ACHN (cell line): ENCODE results near the gene DSG3.

ENCODE experiments used
- DNase-seq: peaks from one replicate; pipeline ENCODE4 v3.0.0-alpha.2; 2015
- in situ Hi-C: cut with HindIII; loops from 2 replicates; pipeline ENCODE4 v1.10.0; 2017; ENCODE audit warnings: low sequenced_read_pairs, low pct_ligation_motif_present, low pct_unique_long_range_greater_than_20kb

The DSG3 gene, protein sequence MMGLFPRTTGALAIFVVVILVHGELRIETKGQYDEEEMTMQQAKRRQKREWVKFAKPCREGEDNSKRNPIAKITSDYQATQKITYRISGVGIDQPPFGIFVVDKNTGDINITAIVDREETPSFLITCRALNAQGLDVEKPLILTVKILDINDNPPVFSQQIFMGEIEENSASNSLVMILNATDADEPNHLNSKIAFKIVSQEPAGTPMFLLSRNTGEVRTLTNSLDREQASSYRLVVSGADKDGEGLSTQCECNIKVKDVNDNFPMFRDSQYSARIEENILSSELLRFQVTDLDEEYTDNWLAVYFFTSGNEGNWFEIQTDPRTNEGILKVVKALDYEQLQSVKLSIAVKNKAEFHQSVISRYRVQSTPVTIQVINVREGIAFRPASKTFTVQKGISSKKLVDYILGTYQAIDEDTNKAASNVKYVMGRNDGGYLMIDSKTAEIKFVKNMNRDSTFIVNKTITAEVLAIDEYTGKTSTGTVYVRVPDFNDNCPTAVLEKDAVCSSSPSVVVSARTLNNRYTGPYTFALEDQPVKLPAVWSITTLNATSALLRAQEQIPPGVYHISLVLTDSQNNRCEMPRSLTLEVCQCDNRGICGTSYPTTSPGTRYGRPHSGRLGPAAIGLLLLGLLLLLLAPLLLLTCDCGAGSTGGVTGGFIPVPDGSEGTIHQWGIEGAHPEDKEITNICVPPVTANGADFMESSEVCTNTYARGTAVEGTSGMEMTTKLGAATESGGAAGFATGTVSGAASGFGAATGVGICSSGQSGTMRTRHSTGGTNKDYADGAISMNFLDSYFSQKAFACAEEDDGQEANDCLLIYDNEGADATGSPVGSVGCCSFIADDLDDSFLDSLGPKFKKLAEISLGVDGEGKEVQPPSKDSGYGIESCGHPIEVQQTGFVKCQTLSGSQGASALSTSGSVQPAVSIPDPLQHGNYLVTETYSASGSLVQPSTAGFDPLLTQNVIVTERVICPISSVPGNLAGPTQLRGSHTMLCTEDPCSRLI

DNA sequence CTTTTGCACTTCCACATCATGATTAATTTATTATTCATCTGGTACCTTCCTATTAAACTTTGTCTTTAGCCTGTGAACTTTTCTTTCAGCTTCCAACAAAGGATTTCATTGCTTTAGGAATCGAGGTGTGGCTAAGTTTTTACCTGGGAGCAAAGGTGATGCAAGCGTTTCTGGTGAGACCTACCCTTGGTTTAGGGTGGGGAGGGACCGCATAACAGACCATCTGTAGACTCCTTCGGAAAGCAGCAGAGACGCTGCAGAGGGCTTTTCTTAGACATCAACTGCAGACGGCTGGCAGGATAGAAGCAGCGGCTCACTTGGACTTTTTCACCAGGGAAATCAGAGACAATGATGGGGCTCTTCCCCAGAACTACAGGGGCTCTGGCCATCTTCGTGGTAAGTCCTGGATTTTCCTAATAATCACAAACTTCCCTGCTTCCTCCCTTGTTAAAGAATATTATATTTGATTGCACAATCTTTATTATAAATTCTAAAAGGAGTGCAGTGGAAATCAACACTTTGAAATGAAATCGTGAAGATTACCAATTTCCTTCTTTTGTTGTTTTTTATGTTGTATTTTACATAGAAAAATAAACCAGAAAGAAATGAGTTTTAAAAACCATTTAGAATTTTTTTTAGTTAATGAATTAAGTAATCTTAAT is at the start of gene DSG3:
DSG3 (plus strand) TSS at position 212 of the 662 bp plus-strand sequence; CDS start at position 349, 137 bp downstream.
- in situ Hi-C loops, result no loop called here
- DNase-seq, result no peak

DNA sequence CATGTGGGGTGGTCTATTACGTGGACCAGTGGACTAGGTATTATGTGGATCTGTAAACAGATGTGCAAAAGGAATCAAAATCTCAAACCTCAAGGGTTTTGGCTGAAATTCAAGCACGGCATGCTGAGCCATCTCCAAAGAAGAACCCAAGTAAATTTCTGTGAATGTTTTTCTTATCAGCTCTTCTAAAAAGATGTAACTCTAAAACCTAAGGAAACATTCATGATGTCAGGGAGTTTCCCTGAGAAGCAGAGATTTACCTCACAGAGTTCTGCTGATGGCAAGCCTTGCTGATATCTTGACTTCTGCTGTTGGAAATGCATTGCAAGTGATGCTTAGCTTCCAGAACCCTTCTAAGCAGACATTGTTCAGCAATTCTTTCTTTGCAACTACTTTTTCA is 49.4 kb upstream of the DSG3 start:
- DNase-seq, result no peak
- in situ Hi-C loops, result no loop called here

DNA sequence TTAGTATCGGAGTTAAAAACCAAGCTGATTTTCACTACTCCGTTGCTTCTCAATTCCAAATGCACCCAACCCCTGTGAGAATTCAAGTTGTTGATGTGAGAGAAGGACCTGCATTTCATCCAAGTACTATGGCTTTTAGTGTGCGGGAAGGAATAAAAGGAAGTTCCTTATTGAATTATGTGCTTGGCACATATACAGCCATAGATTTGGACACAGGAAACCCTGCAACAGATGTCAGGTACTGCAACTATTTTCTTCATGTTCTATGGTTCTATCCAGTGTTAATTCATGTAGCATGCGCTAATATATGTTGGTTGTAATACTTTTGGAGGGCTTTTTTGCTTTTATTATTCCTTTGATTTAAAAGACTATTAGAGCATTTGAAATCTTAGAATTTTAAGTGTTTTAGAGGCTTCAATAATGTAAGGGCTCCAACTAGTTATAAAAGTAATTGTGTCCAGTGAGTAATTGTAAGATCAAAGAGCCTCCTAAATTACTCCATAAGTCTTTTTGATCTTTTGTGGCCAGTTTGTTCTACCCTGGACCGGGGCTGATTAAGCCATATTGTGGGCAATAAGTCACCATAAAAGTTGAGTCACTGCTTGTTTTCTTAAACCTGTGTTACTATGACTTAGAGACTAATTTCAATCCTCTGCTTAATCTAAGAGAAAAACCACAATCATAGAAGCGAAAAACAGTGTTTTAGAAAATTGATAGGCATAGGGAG is 48.1 kb upstream of the DSG3 start:
- no peak for DNase-seq
- in situ Hi-C loops, result no loop called here

DNA sequence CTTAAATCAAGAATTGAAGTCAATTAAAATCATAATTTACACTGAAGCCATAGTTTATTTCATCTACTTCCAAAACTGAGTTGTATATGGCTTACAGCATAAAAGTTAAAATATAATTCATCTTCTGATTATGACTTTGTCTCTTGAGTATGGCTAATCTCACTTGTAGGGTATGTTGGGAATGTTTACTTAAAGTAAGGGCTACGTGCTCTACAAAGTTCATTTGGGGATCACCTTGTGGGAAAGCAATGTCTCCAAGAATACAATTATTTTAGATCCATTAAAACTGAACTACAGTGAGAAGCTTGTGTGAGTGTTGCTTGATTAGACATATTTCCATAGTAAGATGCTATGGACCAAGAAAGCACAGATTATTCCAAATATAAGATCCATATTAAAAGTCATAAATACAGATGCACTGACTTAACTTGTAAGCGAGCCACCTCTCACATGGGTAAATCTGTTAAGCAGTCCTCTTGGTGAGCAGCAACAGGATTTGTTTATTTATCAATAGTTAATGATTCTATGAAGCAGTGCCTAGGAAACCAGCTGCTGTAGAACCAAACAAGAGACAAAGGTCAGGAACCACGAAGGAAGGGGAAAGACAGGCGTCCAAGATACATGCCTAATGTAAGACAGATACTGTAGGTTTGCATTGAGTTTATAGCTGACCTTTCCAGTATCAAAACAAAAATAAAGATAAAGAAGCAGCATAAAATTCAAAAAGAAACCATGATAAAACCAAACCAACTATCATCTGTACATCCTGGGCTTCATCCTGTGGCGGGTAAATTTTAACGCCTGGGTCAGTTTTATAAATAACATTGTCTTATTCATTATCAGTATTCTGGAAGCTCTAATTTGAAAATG is 46.1 kb upstream of the DSG3 start:
- DNase-seq, result no peak
- in situ Hi-C loops, result no loop called here

DNA sequence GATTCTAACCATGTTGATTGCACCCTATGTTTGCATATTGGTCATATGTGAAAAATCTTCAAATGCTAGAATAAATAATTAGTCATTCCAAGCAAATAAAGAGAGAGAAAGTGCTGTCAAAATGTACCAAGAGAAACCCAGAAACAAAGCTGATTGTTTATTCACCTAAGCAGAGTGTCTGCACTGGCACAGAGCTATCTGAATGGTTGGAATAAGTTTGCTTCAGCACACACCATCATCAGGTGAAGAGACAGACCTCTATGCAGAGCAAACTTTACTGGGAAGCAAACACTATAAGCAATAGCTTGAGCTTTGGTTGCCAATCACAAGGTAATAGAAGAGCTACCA is 45.5 kb upstream of the DSG3 start:
- DNase-seq, result no peak
- in situ Hi-C loops, result no loop called here

DNA sequence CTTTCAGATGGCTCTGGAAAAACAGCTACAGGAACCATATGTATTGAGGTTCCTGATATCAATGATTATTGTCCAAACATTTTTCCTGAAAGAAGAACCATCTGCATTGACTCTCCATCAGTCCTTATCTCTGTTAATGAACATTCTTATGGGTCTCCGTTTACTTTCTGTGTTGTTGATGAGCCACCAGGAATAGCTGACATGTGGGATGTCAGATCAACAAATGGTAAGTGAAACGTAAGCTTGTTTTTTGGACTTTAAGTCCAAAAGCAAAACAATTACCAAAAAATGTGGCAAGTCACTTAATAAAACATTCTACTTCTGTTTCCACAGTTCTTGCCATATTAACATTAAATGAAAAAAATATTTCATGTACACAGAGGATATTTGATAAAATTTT is 44.1 kb upstream of the DSG3 start:
- DNase-seq, result no peak
- in situ Hi-C loops, result no loop called here

DNA sequence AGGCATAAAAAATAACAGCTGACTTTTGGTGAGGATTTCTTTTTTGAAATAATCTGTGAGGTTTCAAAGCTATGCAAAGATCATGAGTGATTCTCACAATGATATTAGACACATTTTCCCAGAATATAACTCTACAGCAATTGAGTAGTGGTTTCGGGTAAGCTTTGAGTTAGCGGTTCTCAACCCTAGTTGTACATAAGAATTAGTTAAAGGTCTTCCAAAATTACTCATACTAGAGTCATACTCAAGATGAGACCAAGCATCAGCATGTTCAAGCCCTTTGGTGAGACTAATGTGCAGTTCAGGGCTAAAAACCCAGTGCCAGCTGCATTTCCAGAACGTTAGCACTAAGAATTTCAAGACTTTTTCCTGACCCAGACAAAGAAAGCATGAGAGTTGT is 39.9 kb upstream of the DSG3 start:
- no peak for DNase-seq
- in situ Hi-C loops, result no loop called here

DNA sequence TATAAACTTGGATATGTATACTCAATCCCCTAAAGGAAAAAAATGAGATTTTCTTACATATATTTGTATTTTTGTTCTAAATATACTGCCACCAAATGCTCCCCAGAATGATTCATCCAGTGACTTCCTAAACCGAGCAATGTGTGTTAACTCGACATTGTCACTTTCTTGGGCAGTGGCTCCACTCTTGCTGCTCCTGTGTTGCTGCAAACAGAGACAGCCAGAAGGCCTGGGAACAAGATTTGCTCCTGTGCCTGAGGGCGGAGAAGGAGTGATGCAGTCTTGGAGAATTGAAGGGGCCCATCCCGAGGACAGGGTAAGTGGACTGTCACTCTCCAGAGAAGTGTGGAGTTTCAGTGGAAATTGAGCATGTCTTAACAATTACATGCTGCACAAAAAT is 38.3 kb upstream of the DSG3 start:
- DNase-seq, result no peak
- in situ Hi-C loops, result no loop called here

DNA sequence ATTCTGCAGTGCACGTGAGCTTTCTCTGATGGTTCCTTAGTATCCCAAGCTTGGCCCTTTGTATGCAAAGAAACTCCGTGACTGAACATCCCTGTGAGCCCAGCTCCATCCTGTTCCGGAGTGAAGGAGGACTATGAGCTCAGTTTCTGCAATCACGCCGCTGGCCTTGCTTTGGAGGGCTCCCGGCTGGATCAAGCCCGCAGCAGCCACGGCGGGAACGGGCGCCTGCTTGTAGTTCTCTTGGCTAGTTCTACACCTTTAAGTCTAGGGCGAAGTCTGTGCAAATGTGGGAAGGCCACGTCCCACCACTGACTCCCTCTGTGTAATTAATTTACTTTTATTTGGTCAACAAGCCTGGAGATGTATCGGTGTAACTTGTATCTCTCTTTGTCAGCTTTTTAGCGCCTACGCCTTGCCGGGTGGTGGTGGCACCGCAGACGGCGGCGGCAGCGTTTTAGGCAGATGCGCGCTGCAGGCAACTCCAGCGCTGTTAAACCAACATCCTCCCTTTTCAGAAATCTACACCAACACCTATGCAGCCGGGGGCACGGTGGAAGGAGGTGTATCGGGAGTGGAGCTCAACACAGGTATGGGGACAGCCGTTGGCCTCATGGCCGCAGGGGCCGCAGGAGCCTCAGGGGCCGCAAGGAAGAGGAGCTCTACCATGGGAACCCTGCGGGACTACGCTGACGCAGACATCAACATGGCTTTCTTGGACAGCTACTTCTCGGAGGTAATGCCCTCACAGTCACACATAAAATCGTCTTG is 36.6 kb upstream of the DSG3 start:
- DNase-seq, result no peak
- in situ Hi-C loops, result no loop called here

DNA sequence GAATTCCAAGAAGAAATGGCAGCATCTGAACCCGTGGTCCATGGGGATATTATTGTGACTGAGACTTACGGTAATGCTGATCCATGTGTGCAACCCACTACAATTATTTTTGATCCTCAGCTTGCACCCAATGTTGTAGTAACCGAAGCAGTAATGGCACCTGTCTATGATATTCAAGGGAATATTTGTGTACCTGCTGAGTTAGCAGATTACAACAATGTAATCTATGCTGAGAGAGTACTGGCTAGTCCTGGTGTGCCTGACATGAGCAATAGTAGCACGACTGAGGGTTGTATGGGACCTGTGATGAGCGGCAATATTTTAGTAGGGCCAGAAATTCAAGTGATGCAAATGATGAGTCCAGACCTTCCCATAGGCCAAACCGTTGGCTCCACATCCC is 34.4 kb upstream of the DSG3 start:
- DNase-seq, result no peak
- in situ Hi-C loops, result no loop called here

DNA sequence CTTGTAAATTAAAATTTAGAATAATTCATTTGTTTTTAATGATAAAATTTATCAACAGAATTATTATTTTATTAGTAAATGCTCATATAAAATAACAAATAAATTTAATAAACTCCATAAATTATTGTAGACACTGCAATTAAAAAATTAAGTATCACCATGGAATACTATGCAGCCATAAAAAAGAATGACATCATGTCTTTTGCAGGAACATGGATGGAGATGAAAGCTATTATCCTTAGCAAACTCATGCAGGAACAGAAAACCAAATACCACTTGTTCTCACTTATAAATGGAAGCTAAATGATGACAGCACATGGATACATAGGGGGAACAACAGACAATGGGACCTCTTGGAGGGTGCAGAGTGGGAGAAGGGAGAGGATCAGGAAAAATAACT is 29.7 kb upstream of the DSG3 start:
- no peak for DNase-seq
- in situ Hi-C loops, result no loop called here

DNA sequence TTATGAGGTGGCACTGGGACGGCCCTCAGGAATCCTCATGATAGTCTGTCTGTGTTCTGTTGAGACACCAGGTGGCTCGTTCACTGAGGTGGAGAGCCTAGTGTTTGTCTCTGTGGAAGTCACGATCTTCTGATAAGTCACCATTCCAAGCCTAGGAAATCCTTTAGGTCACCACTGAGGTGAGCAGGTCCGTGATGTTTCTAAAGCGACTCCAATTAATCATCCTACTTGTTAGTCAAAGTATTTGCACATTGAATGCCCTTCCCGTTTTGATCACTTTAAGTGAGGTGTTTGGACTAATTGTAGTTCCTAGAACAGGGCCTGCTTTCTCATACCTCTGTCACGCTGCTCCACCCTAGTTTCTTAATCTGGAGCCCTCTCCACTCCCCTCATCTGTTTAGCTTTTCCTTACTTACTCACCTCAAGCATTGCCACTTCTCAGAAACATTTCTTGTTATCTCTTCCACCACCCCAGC is 28.0 kb upstream of the DSG3 start:
- in situ Hi-C loops, result no loop called here
- no peak for DNase-seq

DNA sequence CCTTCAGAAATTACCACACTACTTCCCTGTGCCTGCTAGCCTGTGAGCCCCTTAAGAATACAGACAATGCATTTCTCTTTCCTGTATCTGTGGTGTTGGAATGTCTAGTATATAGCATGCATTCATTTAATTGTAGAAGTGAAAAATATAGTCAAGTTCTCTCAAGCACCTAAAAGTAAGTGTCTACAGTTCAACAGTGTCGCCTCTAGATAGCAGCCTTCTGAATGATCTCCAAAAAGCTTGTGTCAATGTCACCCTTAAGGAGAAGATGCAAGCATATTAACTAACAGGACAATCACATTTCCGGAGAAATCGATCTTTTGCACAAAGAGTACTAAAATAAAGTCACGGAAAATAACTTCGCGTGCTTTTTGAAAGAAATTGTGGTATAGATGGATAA is 27.5 kb upstream of the DSG3 start:
- in situ Hi-C loops, result no loop called here
- no peak for DNase-seq

DNA sequence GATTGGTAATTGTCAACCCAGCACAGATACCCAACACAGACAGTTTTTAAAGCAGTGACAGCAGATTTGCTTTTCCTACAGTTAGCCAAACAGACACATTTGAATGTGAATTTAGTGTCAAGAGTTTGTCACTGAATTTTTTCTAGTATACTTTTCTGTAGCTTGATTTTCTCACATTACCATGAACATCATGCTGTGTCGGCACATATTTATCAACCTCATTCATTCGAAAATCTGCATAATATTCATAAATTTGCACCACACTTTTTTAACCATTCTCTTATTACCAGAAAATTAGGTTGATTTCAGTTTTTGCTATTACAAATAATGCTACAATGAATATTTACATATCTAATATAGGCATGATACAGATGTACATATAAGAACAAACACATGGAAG is 27.0 kb upstream of the DSG3 start:
- DNase-seq, result no peak
- in situ Hi-C loops, result no loop called here

DNA sequence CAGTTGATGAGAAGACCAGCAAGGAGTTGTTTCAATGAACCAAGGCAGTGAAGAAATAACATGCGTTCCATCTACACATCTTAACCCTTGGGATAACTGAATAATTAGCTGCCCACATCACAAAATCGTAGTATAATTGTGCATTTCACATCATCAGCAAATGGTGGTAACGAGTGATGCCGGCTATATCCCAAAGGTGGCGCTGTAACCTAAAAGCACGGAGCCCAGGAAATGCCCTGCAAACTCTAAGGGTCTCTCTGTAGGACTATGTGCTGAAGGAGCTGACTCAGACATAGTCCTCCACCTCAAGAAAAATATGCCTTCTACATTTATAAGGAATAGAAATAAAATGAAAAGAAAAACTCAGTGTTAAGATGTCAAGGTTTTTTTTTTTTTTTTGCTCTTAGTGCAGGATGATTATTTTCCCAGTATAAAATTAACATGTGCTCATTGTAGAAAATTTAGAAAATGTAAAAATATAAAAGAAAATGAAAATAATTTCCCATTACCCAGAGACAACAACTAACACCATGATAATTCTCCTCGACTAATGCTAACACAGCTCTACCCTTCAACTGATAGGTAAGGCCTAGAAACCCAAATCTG is 23.1 kb upstream of the DSG3 start:
- DNase-seq, result peak; percentile 52
- in situ Hi-C loops, result no loop called here

DNA sequence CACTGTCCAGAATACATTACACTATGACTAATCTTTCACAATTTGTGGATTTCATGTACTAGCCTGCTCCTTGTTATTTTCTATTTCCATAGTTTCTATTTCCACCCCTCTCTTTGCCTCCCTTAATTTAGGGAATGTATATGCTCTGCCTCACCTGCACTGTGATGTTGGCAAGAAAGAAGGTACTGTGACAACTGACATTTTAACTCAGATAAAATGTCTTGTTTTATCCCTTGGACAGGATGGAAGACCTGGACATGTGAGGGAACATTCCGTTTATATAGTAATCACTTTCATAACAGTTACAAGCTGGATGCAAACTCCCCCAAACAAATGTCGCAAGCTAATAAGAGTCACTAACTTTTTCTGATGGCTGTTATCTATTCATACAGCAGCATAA is 21.5 kb upstream of the DSG3 start:
- in situ Hi-C loops, result no loop called here

More for the DNA sequence above, 21.5 kb upstream of the DSG3 start:
- no peak for DNase-seq
